Measurements from ENCODE around the gene CERCAM. TPM values are rescaled to one million over a fixed set of nuclear protein-coding genes. Genes with fewer than 3 reads are reported as not detected.

Gene CERCAM
- total RNA-seq, 1 experiment from 2014 or later: 19.1 TPM

- ChIA-PET POLR2A (ENCODE audit: unreplicated experiment) (no interaction called here), CTCF (no interaction called here)
- no peaks in the 10 kb centered on the region for H3K79me2 ChIP-seq (ENCODE audit: low read length)
- no TSS peak for BruUV-seq (replicated peaks)
- H3K27ac ChIP-seq (ENCODE audit: low read length): no peak overlapping the region
- H3K9me2 ChIP-seq (replicated peaks; ENCODE audit: low read length): no peaks in the 10 kb centered on the region
- H3K9ac ChIP-seq (ENCODE audit: low read length): no peak overlapping the region
- H2AFZ ChIP-seq (ENCODE audit: low read length): no peak overlapping the region
- H3K27me3 ChIP-seq (ENCODE audit: low read length): no peaks in the 10 kb centered on the region
- no peak overlapping the region for H3K4me3 ChIP-seq (ENCODE audit: low read length)
- DNase-seq: no peak
- no peak for TF ChIP-seq EZH2phosphoT487 (IDR thresholded peaks at IDR 0.05; ENCODE audit: borderline replicate concordance, low read length)
- TF ChIP-seq EZH2 (IDR thresholded peaks at IDR 0.05; ENCODE audit: low read length, unreplicated experiment): no peak
- TF ChIP-seq CTCF (conservative IDR thresholded peaks at IDR 0.05; ENCODE audit: low read depth, low read length): no peak
- no peaks in the 10 kb centered on the region for H3F3A ChIP-seq (ENCODE audit: low read length, unreplicated experiment)
- no peak for ATAC-seq
- no peaks in the 10 kb centered on the region for H4K20me1 ChIP-seq (ENCODE audit: low read length)
- no peaks in the 10 kb centered on the region for H3K4me1 ChIP-seq (ENCODE audit: insufficient read depth, low read length)
- H3K9me3 ChIP-seq (ENCODE audit: low read length): no peaks in the 10 kb centered on the region
- H3K4me2 ChIP-seq (ENCODE audit: low read length): no peak overlapping the region
- H3K36me3 ChIP-seq (ENCODE audit: low read depth, low read length): peaks cover 3% of the 10 kb centered on the region
- intact Hi-C loops (cut with micrococcal nuclease): no loop called here
Observed at GRCh38 chr9:128482186-128482585, 61.5 kb downstream of the CERCAM start.

GRCh38 chr9:128484686-128485413 lies 64.2 kb downstream of the CERCAM start:
- Histone ChIP-seq H3K27me3 (ENCODE audit: low read length) (no peaks in the 10 kb centered on the region), H3K4me1 (ENCODE audit: insufficient read depth, low read length) (no peaks in the 10 kb centered on the region), H3K79me2 (ENCODE audit: low read length) (no peaks in the 10 kb centered on the region), H3K9me3 (ENCODE audit: low read length) (no peaks in the 10 kb centered on the region), H4K20me1 (ENCODE audit: low read length) (no peaks in the 10 kb centered on the region), H3K4me2 (ENCODE audit: low read length) (no peak overlapping the region), H3K4me3 (ENCODE audit: low read length) (no peak overlapping the region), H3K27ac (ENCODE audit: low read length) (no peak overlapping the region), H3F3A (ENCODE audit: low read length, unreplicated experiment) (no peaks in the 10 kb centered on the region), H2AFZ (ENCODE audit: low read length) (no peak overlapping the region), H3K9me2 (replicated peaks; ENCODE audit: low read length) (no peaks in the 10 kb centered on the region), H3K36me3 (ENCODE audit: low read depth, low read length) (peaks cover 3% of the 10 kb centered on the region), H3K9ac (ENCODE audit: low read length) (no peak overlapping the region)
- ChIA-PET POLR2A (ENCODE audit: unreplicated experiment) (no interaction called here), CTCF (no interaction called here)
- TF ChIP-seq EZH2phosphoT487 (IDR thresholded peaks at IDR 0.05; ENCODE audit: borderline replicate concordance, low read length): no peak
- no peak for TF ChIP-seq EZH2 (IDR thresholded peaks at IDR 0.05; ENCODE audit: low read length, unreplicated experiment)
- no peak for TF ChIP-seq CTCF (conservative IDR thresholded peaks at IDR 0.05; ENCODE audit: low read depth, low read length)
- no TSS peak for BruUV-seq (replicated peaks)
- ATAC-seq (no peak), DNase-seq (no peak)
- intact Hi-C loops (cut with micrococcal nuclease): no loop called here

- Histone ChIP-seq H3K36me3 (ENCODE audit: low read depth, low read length) (peaks cover 3% of the 10 kb centered on the region), H3K4me2 (ENCODE audit: low read length) (no peak overlapping the region), H3K27me3 (ENCODE audit: low read length) (no peaks in the 10 kb centered on the region), H3K9me2 (replicated peaks; ENCODE audit: low read length) (no peaks in the 10 kb centered on the region), H3K79me2 (ENCODE audit: low read length) (no peaks in the 10 kb centered on the region), H3F3A (ENCODE audit: low read length, unreplicated experiment) (no peaks in the 10 kb centered on the region), H3K4me3 (ENCODE audit: low read length) (no peak overlapping the region), H3K4me1 (ENCODE audit: insufficient read depth, low read length) (no peaks in the 10 kb centered on the region), H3K9me3 (ENCODE audit: low read length) (no peaks in the 10 kb centered on the region), H2AFZ (ENCODE audit: low read length) (no peak overlapping the region), H3K9ac (ENCODE audit: low read length) (no peak overlapping the region), H4K20me1 (ENCODE audit: low read length) (no peaks in the 10 kb centered on the region), H3K27ac (ENCODE audit: low read length) (no peak overlapping the region)
- ChIA-PET CTCF (no interaction called here), POLR2A (ENCODE audit: unreplicated experiment) (no interaction called here)
- ATAC-seq: no peak
- TF ChIP-seq CTCF (conservative IDR thresholded peaks at IDR 0.05; ENCODE audit: low read depth, low read length) (no peak), EZH2 (IDR thresholded peaks at IDR 0.05; ENCODE audit: low read length, unreplicated experiment) (no peak), EZH2phosphoT487 (IDR thresholded peaks at IDR 0.05; ENCODE audit: borderline replicate concordance, low read length) (no peak)
- no TSS peak for BruUV-seq (replicated peaks)
- DNase-seq: no peak
- intact Hi-C loops (cut with micrococcal nuclease): no loop called here
Observed at GRCh38 chr9:128485414-128485855, 64.8 kb downstream of the CERCAM start.

Measured in PC-3 (cell line).